ENCODE data around the gene ZBTB12. TPM values are rescaled to one million over a fixed set of nuclear protein-coding genes. Genes with fewer than 3 reads are reported as not detected.

Gene ZBTB12
- total RNA-seq, 1 donor from 2014 or later: 1.9 TPM

DNA sequence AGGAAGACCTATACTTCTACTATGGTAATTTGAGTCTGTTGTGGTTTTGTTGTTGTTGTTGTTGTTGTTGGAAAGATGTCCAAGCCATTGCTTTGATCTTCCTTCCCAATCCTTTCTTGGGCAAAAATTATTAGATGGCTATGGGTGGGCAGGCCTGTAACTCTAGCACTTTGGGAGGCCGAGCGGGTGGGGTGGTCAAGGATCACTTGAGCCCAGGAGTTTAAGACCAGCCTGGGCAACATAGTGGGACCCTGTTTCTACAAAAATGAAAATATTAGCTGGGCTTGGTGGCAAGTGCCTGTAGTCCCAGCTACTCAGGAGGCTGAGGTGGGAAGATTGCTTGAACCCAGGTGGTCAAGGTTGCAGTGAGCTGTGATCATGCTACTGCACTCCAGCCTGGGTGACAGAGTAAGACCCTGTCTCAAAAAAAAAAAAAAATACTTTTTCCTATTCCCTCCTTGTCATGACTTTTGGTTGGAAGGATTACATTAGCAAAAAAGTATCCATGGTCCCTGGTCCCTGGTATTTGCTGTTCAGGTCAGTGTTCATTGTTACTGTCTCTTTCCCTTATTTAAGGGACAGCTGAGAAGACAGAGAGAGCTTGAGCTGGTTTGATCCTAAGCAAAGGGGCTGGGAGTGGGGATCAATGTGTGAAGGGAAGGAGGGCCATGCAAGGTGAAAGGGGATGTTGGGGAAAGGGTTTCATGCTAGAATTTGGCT, 51.0 kb downstream of the ZBTB12 start:
- DNase-seq (ENCODE audit: low spot score): no peak

Other genes starting within 250 kb of the ZBTB12 start
- 58.7 TPM for gene BAG6, start 249.4 kb downstream of the ZBTB12 start, total RNA-seq (ENCODE audit: insufficient read depth, low replicate concordance)
- gene APOM, start 246.2 kb downstream of the ZBTB12 start, total RNA-seq (ENCODE audit: insufficient read depth, low replicate concordance): not detected
- gene C6orf47, start 241.3 kb downstream of the ZBTB12 start, total RNA-seq (ENCODE audit: insufficient read depth, low replicate concordance): 24.1 TPM
- gene GPANK1, start 237.1 kb downstream of the ZBTB12 start, total RNA-seq (ENCODE audit: insufficient read depth, low replicate concordance): 9.6 TPM
- 36.6 TPM for gene CSNK2B, start 236.0 kb downstream of the ZBTB12 start, total RNA-seq (ENCODE audit: insufficient read depth, low replicate concordance)
- 1.2 TPM for gene LY6G5B, start 232.1 kb downstream of the ZBTB12 start, total RNA-seq (ENCODE audit: insufficient read depth, low replicate concordance)
- gene LY6G5C, start 221.0 kb downstream of the ZBTB12 start, total RNA-seq (ENCODE audit: insufficient read depth, low replicate concordance): 0.48 TPM
- gene ABHD16A, start 198.8 kb downstream of the ZBTB12 start, total RNA-seq (ENCODE audit: insufficient read depth, low replicate concordance): 33.7 TPM
- gene LY6G6F, start 195.2 kb downstream of the ZBTB12 start, total RNA-seq (ENCODE audit: insufficient read depth, low replicate concordance): not detected
- gene LY6G6D, start 186.7 kb downstream of the ZBTB12 start, total RNA-seq (ENCODE audit: insufficient read depth, low replicate concordance): not detected
- gene LY6G6C, start 180.3 kb downstream of the ZBTB12 start, total RNA-seq (ENCODE audit: insufficient read depth, low replicate concordance): 3.1 TPM
- gene MPIG6B, start 178.7 kb downstream of the ZBTB12 start, total RNA-seq (ENCODE audit: insufficient read depth, low replicate concordance): 3.1 TPM
- gene DDAH2, start 172.8 kb downstream of the ZBTB12 start, total RNA-seq (ENCODE audit: insufficient read depth, low replicate concordance): 87.4 TPM
- gene CLIC1, start 165.6 kb downstream of the ZBTB12 start, total RNA-seq (ENCODE audit: insufficient read depth, low replicate concordance): 203 TPM
- gene MSH5, start 162.1 kb downstream of the ZBTB12 start, total RNA-seq (ENCODE audit: insufficient read depth, low replicate concordance): 8.2 TPM
- not detected for gene SAPCD1, start 139.4 kb downstream of the ZBTB12 start, total RNA-seq (ENCODE audit: insufficient read depth, low replicate concordance)
- not detected for gene VWA7, start 124.8 kb downstream of the ZBTB12 start, total RNA-seq (ENCODE audit: insufficient read depth, low replicate concordance)
- gene VARS1, start 106.3 kb downstream of the ZBTB12 start, total RNA-seq (ENCODE audit: insufficient read depth, low replicate concordance): 18.8 TPM
- 28.9 TPM for gene LSM2, start 95.1 kb downstream of the ZBTB12 start, total RNA-seq (ENCODE audit: insufficient read depth, low replicate concordance)
- gene HSPA1L, start 86.8 kb downstream of the ZBTB12 start, total RNA-seq (ENCODE audit: insufficient read depth, low replicate concordance): 1.4 TPM
- 84.7 TPM for gene HSPA1A, start 86.5 kb downstream of the ZBTB12 start, total RNA-seq (ENCODE audit: insufficient read depth, low replicate concordance)
- gene HSPA1B, start 74.3 kb downstream of the ZBTB12 start, total RNA-seq (ENCODE audit: insufficient read depth, low replicate concordance): 37.3 TPM
- 47.9 TPM for gene NEU1, start 39.3 kb downstream of the ZBTB12 start, total RNA-seq (ENCODE audit: insufficient read depth, low replicate concordance)
- gene SLC44A4, start 23.1 kb downstream of the ZBTB12 start, total RNA-seq (ENCODE audit: insufficient read depth, low replicate concordance): 0.96 TPM
- 33.9 TPM for gene EHMT2, start 4.4 kb downstream of the ZBTB12 start, total RNA-seq (ENCODE audit: insufficient read depth, low replicate concordance)
- 27.0 TPM for gene C2, start 25.6 kb upstream of the ZBTB12 start, total RNA-seq (ENCODE audit: insufficient read depth, low replicate concordance)
- gene CFB, start 44.0 kb upstream of the ZBTB12 start, total RNA-seq (ENCODE audit: insufficient read depth, low replicate concordance): 34.7 TPM
- 54.9 TPM for gene NELFE, start 56.9 kb upstream of the ZBTB12 start, total RNA-seq (ENCODE audit: insufficient read depth, low replicate concordance)
- gene SKIC2, start 57.1 kb upstream of the ZBTB12 start, total RNA-seq (ENCODE audit: insufficient read depth, low replicate concordance): 34.7 TPM
- gene DXO, start 70.1 kb upstream of the ZBTB12 start, total RNA-seq (ENCODE audit: insufficient read depth, low replicate concordance): 13.2 TPM
- gene C4A, start 80.0 kb upstream of the ZBTB12 start, total RNA-seq (ENCODE audit: insufficient read depth, low replicate concordance): 26.2 TPM
- gene C4B, start 112.7 kb upstream of the ZBTB12 start, total RNA-seq (ENCODE audit: insufficient read depth, low replicate concordance): 32.3 TPM
- not detected for gene CYP21A2, start 136.3 kb upstream of the ZBTB12 start, total RNA-seq (ENCODE audit: insufficient read depth, low replicate concordance)
- 24.1 TPM for gene TNXB, start 207.3 kb upstream of the ZBTB12 start, total RNA-seq (ENCODE audit: insufficient read depth, low replicate concordance)
- gene ATF6B, start 226.2 kb upstream of the ZBTB12 start, total RNA-seq (ENCODE audit: insufficient read depth, low replicate concordance): 14.4 TPM
- 1.2 TPM for gene FKBPL, start 228.2 kb upstream of the ZBTB12 start, total RNA-seq (ENCODE audit: insufficient read depth, low replicate concordance)
- 1.2 TPM for gene PRRT1, start 249.9 kb upstream of the ZBTB12 start, total RNA-seq (ENCODE audit: insufficient read depth, low replicate concordance)